ENCODE data around the gene ECE1.

DNA sequence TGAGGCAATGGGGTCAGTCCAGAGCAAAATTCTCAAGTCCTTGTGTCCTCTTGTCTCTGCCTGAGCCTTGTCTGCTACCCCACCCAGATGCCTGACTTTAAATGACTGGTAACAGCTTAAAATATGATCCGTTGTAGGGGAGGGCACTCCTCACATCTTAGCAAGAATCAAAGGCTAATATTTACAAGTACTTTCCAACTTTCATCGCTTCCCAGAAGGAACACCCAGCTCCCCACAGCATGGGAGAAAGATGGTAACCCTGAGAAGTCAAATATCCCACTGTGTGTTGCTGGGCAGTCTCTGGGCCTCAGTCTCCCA lies 5.2 kb downstream of the ECE1 start:
- TF ChIP-seq MYC (IDR thresholded peaks at IDR 0.05; ENCODE audit: low read depth, low read length) (no peak), MYC (CRISPR knock-in tag; IDR thresholded peaks at IDR 0.05; ENCODE audit: borderline replicate concordance, low read depth) (no peak), ZNF143 (CRISPR knock-in tag; IDR thresholded peaks at IDR 0.05) (no peak), SREBF2 (CRISPR knock-in tag; IDR thresholded peaks at IDR 0.05) (no peak), CC2D1A (IDR thresholded peaks at IDR 0.05) (no peak), NR2C2 (CRISPR knock-in tag; IDR thresholded peaks at IDR 0.05) (no peak), NR2C2 (tag; IDR thresholded peaks at IDR 0.05) (no peak), SMARCC2 (IDR thresholded peaks at IDR 0.05; ENCODE audit: low read depth) (no peak), FOXM1 (IDR thresholded peaks at IDR 0.05; ENCODE audit: low read depth) (no peak), FOXM1 (CRISPR knock-in tag; IDR thresholded peaks at IDR 0.05; ENCODE audit: low read depth) (no peak), IRF2 (CRISPR knock-in tag; IDR thresholded peaks at IDR 0.05) (no peak), FOXJ2 (tag; IDR thresholded peaks at IDR 0.05) (no peak), ZNF175 (CRISPR knock-in tag; IDR thresholded peaks at IDR 0.05; ENCODE audit: low read depth) (no peak), BHLHE40 (IDR thresholded peaks at IDR 0.05; ENCODE audit: low read length) (no peak)
- TF ChIP-seq, protein P1, sequence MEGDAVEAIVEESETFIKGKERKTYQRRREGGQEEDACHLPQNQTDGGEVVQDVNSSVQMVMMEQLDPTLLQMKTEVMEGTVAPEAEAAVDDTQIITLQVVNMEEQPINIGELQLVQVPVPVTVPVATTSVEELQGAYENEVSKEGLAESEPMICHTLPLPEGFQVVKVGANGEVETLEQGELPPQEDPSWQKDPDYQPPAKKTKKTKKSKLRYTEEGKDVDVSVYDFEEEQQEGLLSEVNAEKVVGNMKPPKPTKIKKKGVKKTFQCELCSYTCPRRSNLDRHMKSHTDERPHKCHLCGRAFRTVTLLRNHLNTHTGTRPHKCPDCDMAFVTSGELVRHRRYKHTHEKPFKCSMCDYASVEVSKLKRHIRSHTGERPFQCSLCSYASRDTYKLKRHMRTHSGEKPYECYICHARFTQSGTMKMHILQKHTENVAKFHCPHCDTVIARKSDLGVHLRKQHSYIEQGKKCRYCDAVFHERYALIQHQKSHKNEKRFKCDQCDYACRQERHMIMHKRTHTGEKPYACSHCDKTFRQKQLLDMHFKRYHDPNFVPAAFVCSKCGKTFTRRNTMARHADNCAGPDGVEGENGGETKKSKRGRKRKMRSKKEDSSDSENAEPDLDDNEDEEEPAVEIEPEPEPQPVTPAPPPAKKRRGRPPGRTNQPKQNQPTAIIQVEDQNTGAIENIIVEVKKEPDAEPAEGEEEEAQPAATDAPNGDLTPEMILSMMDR (IDR thresholded peaks at IDR 0.05 in 2 of 3, conservative IDR thresholded peaks at IDR 0.05 in 1 of 3; ENCODE audit: insufficient read depth in 2 of 3, low read depth in 1 of 3, low read length in 3 of 3): no peak
- TF ChIP-seq, protein P2, sequence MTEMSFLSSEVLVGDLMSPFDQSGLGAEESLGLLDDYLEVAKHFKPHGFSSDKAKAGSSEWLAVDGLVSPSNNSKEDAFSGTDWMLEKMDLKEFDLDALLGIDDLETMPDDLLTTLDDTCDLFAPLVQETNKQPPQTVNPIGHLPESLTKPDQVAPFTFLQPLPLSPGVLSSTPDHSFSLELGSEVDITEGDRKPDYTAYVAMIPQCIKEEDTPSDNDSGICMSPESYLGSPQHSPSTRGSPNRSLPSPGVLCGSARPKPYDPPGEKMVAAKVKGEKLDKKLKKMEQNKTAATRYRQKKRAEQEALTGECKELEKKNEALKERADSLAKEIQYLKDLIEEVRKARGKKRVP (CRISPR knock-in tag; IDR thresholded peaks at IDR 0.05): no peak
